Inflammatory macrophage (primary cell): Measurements from ENCODE around the gene ZNF534.
A peak's percentile ranks its signal among the peaks of the same experiment; 100 is the strongest.
"Not testable (repeated sequence)": the region's sequence is repeated elsewhere in the genome, so short reads cannot be mapped to it uniquely, and the experiment has no call there.

ENCODE experiments used
- DNase-seq, 2 donors: peaks; one replicate each; pipeline ENCODE4 v3.0.0-alpha.2; 2020 to 2022
- total RNA-seq, 18 experiments: gene quantifications; one replicate each; lab custom pipeline; 2026; ENCODE audit warnings: mixed read lengths in 6 of 18, inconsistent platforms in 2 of 18; lab: John Stamatoyannopoulos, UW

ZNF534 gene
- 0 to 0.26 (median 0.08) reads per million in 18 experiments for total RNA-seq

DNA sequence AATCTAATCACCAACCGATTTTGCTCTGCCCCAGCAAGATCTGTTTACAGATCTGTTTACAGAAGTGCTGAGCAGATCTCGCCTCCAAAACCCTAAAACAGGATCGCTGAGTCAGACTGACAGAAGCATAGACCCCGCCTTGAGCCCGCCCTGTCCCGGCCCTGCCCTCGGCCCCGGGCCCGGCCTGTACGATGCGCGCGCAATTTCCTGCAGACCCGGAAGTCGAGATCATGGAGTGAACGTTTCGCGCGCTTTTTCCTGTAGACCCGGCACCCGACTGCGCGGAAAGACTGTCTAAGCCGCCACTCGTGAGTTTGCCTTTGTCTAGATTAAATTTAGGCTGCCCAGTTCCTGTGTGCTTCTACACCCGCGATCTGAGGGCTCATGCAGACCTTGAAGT, at the start of gene ZNF534:
Gene ZNF534, plus strand, starts transcription at position 212 of the 400 bp plus-strand sequence. CDS start 2,327 bp downstream, outside the sequence.
- no peak for DNase-seq

DNA sequence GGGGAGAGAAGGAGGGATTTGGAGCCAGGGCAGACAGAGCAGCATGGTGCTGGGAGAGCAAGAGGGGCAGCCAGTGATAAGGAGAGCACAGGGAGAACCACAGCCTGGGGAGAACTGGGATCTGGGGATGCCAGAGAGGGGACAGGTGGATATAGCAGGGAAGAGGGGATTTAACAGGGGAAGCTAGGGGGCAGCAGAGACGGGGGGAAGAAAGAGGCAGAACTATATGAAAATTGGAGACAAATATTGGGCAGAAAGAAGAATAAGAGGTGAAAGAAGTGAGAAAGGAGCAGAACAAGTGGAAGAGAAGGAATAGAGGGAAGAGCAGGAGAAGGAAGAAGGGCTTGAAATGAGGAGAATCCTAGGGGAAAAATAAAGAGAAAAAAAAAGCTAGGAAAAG, 37.8 kb upstream of the ZNF534 start:
- DNase-seq: no peak

DNA sequence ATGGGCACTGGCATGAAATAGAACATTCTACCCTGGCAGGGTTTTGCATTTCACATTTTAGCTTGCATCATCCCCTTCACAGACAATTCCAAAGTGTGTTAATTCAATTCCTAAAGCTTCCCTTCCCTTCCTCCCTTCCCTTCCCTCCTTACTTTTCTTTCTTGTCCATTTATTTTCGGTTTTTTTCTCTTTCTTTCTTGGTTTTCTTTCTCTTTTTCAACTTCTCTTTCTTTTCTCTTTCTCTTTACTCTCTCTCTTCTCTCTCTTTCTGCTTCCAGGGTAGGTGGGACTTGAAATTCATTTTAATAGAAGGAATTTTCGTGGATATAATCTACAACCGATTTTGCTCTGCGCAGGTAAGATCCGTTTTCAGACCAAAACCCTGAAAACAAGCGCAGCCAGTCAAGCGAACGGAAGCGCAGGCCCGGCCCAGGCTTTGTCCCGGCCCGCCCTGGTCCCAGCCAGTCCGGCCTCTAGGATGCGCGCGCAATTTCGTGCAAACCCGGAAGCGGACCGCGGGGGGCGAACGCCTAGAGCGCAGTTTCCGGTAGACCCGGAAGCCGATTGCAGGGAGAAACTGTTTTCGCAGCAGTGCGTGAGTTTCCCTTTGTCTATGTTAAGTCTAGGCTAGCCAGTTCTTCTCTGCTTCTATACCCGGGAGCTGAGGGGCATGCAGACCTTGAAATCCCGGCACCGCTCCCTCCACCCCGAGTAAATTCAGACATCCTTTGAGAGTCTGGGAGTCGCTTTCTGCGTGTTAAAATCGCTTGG, 31.5 kb upstream of the ZNF534 start, which contains the start of gene ZNF528:
Gene ZNF528, plus strand, starts transcription at position 540 of the 771 bp plus-strand sequence. CDS start 4,165 bp downstream, outside the sequence.
- DNase-seq: peak; percentile 95 to 96

DNA sequence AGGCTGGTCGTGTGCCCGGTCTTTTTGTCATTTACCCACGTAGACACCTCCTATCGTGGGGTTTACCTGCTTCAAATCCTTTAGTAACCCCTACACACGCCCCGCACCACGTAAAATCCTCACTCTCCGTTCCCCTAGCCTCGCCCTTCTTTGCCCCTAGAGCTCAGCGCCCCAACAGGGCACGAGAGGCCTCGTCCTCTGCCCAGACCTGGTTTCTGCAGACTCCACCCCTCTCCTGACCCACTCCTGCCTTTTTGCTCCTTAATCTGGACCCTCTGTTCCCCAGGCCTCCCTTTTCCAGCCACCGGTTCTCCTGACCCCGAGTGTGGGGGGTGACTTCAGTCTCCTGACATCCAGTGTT, 30.9 kb upstream of the ZNF534 start:
- DNase-seq: peak; percentile 13 to 20

DNA sequence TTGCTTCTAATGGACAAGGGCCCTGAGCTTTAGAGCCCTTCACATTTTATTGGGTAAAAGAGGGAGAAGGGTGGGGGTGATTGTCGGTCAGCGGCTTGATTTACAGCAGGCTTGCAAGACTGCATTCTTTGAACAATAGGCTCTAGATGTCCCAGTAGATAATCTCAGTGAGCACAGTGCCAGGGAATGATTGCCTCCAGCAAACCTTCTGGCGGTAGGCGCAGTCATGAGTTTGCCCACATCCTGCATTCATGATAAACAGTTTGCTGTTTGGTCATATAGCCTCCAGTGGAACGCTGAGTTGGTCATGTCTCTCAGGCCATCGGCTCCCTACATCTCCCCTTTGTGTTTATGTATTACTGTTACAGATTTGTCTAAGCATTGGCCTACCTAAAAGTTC, 18.7 kb upstream of the ZNF534 start:
- no peak for DNase-seq

DNA sequence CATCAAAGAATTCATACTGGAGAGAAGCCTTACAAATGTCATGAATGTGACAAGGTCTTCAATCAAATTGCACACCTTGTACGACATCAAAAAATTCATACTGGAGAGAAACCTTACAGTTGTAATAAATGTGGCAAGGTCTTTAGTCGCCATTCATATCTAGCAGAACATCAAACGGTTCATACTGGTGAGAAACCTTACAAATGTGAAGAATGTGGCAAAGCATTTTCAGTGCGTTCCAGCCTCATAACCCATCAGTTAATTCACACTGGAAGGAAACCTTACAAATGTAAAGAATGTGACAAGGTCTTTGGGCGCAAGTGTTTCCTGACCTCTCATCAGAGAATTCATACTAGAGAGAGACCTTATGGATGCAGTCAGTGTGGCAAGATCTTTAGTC, 13.2 kb upstream of the ZNF534 start:
- DNase-seq: no peak

DNA sequence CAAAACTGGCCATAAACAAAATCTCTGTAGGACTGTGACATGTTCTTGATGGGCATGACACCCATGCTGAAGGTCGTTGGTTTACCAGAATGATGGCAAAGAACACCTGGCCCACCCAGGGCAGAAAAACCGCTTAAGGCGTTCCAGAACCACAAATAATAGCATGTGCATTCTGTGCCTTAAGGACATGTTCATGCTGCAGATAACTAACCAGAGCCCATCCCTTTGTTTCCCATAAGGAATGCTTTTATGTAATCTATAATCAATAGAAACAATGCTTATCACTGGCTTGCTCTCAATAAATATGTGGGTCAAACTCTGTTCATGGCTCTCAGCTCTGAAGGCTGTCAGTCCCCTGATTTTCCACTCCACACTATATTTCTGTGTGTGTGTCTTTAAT, 13.2 kb downstream of the ZNF534 start:
- DNase-seq: no peak

DNA sequence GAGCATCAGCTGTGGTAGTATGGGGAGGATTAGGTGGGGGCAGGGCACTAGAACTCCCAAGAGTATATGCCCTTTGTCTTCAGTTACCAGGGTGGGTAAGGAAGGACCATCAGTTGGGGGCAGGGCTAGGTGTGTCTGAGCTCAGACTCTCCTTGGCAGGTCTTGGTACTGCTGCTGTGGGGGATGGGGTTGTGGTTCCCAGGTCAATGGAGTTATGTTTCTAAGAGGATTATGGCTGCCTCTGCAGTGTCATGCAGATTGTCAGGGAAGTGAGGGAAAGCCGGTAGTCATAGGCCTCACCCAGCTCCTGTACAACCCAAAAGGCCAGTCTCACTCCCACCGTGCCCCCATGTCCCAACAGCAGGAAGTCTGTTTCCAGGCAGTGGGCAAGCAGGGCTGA, 15.6 kb downstream of the ZNF534 start:
- no peak for DNase-seq

DNA sequence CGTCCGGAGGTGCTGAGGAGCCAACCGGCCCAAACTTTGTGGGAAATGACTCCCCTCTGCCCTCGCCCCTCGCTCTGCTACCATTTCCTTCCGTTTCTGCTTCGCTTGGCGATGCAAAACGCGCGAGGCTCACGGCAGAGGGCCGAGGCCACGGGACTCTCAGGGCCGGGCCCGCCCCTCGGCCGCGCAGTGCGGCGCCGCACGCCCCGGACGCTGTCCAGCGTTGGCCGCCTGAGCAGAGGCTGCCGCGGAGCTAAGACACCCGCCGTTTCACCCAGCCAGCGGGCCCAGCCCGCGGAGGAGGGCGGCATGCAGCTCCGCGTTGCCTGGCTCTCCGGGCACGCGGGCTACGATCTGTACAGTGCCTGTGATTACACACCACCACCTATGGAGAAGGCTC, 22.3 kb downstream of the ZNF534 start:
- DNase-seq: no peak

DNA sequence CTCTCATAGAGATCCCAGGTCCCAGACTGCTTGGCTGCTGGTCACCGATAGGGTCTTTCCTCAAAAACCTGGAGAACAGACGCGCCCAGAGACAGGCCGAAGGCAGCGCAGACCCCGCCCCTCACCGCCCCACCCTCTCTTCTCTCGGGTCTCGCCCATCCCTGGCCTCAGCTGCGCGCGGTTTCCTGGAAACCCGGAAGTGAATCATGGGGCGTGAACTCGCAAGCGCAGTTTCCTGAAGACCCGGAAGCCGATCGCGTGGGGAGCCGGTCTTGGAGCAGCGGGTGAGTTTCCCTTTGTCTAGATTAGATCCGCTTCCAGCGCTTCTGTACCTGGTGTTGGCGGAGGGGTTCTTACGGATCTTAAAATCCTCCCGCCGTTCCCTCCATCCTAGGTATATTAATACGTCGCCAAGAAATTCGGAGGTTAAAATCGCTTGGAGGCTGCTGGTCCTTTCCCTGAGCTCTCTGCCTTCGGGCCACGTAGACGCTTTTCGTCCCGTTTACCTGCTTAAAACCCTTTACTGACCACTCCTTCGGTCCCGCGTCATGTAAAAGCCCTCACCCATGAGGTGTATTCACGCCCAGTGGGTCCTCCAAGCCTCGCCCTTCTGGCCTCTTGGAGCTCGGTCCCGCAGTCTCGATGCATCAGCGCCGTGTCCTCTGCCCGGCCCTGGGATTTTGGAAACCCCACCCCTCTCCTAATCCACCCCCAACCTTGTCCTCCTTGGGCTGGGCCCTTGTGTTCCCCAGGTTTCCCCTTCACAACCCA, 24.6 kb downstream of the ZNF534 start, which contains the start of gene ZNF578:
Gene ZNF578, plus strand, starts transcription at position 230 of the 771 bp plus-strand sequence. CDS start 48,293 bp downstream, outside the sequence.
- DNase-seq: peak; percentile 39 to 67

DNA sequence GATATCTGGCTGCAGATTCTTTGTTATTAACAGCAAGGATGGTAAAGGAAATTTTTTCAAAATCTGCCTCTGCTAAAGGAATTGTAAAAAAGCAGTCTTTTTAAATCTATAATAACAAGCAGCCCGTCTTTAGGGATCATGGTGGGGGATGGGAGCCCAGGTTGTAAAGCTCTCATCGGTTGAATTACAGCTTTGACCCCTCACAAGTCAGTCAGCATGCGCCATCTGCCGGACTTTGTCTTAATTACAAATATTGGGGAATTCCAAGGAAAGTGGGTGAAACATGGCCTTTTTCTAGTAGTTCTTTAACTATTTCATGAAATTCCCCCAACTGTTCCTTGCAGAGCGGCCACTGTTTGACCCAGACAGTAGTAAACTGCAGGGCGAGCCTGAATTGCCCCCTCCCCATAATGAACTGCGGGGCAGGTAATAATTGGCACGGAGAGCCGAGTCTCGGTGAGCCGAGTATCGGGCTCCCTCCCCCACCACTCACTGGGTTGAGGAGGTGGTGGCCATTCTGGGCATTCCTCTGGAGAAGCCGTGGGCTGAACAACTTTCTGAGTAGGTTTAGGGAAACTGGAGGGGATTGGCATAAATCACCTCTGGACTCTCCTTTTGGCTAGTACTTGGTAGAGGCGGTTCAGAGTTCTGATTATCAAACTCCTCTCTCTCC, 36.0 kb downstream of the ZNF534 start:
- DNase-seq: no peak

DNA sequence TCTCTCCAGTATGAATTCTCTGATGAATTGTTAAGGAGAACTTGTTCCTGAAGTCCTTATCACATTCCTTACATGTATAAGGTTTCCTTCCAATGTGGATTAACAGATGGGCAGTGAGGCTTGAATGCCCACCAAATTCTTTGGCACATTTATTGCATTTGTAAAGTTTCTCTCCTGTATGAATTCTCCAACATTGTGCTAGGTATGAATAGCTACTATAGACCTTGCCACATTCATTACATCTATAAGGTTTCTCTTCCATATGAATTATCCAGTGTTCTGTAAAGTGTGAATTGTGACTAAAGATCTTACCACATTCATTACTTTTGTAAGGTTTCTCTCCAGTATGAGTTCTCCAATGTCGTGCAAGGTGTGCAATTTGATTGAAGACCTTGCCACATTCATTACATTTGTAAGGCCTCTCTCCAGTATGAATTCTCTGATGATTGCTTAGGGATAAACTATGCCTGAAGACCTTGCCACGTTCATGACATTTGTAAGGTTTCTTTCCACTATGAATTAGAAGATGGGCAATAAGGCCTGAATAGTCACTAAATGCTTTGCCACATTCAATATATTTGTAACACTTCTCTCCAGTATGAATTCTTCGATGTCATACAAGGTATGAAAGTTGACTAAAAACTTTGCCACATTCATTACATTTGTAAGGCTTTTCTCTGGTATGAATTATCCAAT, 44.9 kb downstream of the ZNF534 start:
- no peak for DNase-seq

DNA sequence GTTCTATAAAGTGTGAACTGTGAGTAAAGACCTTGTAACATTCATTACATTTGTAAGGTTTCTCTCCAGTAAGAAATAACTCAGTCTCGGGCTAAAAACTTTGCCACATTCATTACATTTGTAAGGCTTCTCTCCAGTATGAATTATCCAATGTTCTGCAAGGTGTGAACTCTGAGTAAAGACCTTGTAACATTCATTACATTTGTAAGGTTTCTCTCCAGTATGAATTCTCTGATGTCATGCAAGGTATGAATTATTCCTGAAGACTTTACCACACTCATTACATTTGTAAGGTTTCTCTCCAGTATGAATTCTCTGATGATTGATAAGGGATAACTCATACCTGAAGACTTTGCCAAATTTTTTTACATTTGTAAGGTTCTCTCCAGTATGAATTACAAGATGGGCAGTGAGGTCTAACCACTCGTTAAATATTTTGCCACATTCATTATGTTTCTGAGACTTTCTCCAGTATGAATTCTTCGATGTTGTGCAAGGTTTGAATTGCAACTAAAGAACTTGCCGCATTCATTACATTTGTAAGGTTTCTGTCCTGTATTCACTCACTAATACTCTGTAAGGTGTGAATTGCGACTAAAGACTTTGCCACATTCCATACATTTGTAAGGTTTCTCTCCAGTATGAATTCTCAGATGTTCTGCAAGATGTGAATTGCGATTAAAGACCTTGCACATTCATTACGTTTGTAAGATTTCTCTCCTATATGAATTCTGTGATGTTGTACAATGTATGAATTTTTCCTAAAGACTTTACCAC, 45.6 kb downstream of the ZNF534 start:
- no peak for DNase-seq

DNA sequence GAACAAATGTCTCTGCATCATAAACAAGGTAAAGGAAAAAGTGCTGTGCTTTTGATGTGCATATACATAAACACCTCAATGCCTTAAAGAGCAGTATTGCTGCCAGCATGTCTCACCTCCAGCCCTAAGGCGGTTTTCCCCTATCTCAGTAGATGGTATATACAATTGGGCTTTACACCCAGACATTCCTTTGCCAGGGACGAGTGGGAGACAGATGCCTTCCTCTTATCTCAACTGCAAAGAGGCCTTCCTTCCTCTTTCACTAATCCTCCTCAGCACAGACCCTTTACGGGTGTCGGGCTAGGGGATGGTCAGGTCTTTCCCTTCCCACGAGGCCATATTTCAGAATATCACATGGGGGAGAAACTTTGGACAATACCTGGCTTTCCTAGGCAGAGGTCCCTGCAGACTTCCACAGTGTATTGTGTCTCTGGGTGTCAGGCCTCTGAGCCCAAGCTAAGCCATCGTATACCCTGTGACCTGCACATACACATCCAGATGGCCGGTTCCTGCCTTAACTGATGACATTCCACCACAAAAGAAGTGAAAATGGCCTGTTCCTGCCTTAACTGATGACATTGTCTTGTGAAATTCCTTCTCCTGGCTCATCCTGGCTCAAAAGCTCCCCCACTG, 55.3 kb downstream of the ZNF534 start:
- DNase-seq: not testable (repeated sequence)

DNA sequence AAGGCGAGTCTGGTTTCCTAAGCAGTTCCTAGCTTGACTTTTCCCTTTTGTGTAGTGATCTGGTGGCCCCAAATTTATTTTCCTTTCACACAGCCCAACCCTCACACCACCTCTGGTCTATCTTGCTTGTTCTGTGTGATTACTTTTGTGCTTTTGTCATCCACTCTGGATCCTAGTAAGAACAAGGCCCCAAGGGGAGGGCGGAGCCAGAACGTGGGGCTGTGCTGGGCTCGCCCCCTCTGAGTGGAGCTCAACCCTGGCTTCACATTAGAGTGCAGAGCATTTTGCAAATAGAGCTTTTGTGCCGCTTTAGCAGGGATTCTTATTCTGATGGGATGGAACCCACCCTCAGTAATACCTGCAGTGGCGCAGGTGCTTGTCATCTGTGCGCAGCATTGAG, 56.1 kb downstream of the ZNF534 start:
- not testable (repeated sequence) for DNase-seq

DNA sequence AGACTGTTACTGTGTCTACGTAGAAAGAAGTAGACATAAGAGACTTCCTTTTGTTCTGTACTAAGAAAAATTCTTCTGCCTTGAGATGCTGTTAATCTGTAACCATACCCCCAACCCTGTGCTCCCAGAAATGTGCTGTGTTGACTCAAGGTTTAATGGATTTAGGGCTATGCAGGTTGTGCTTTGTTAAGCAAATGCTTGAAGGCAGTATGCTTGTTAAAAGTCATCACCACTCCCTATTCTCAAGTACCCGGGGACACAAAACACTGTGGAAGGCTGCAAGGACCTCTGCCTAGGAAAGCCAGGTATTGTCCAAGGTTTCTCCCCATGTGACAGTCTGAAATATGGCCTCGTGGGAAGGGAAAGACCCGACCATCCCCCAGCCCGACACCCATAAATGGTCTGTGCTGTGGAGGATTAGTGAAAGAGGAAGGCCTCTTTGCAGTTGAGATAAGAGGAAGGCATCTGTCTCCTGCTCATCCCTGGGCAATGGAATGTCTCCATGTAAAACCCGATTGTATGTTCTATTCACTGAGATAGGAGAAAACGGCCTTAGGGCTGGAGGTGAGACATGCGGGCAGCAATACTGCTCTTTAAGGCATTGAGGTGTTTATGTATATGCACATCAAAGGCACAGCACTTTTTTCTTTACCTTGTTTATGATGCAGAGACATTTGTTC, 56.8 kb downstream of the ZNF534 start:
- DNase-seq: not testable (repeated sequence)

DNA sequence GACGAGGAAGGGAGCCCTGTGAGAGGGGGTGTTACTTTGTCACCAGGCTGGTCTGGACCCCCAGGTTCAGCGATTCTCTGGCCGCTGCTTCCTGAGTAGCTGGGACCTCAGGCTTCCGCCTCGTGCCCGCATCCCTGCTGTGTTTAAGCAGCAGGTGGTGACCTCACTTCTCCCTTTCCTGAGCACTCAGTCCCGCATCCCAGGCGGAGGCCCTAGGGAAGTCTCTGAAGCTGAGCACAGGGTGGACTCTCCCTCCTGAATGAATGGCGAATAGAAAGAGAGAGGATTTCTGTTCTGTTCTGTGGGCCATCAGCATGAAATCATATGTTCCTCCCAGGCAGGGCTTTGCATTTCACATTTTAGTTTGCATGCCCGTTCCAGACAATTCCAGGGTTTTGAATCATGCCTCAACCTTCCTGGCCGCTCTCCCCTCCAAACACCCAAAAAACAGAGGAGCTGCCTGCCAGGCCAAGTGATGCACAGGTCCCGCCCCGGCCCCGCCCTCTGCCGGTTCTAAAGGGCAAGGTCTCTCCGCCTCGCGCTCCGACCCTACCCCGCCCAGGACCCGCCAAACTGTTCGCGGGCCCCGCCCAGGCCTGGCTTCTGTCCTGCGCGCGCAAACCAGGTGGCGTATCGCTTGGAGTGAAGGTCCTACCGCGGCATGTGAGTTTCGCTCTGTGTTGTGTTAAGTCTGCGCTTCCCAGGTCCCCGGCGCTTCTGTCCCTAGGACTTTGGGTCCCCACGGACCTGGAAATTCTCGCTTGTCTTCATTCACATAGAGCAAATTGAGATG, 63.4 kb downstream of the ZNF534 start:
- DNase-seq: no peak

DNA sequence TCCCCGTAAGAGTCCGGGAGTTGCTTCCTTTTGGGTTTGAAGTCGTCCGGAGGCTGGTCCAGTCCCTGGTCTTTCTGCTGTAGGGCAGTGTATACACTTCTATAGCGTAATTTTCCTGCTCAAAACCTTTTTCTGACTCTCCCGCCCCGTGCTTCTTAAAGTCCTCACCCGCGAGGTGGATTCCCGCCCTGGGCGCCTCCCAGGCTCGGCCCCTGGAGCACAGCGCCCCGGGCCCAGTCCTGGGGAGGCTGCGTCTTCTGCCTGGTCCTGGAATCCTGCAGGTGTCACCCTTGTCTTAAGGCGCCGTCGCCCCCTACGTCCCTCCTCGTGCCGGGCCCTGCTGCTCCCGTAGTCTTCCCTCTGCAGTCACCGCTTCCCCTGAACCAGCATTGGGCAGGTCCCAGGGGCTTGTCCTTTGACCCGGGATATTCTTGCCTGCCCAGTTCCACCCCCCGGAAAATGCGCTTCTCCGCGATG, 64.1 kb downstream of the ZNF534 start:
- DNase-seq: no peak

DNA sequence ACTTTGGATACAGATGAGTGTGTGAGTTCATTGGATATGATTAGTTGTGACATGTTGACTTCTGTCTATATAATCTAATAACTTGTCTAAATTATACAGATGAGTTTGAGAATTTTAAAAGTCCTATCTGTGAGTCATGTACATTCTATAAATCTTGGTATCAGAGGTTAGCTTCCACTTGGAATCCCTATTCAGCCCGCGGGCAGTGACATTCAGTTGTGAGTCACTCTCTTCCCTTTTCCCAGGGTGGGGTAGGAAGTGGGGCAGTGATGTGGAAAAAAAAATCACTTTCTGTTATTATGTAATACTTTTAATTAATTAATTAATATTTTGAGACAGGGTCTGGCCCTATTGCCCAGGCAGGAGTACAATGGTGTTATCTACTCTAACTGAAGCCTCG, 65.6 kb downstream of the ZNF534 start:
- DNase-seq: no peak

DNA sequence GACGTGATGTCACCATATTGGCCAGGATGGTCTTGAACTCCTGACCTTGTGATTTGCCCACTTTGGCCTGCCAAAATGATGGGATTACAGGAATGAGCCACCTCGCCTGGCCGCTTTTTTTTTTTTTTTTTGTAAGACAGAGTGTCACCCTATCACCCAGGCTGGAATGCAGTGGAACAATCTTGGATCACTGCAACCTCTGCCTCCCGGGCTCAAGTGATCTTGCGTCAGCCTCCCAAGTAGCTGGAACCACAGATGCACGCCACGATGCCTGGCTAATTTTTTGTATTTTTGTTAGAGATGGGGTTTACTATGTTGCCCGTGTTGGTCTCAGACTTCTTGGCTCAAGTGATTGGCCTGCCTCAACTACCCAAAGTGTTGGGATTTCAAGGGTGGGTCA, 69.6 kb downstream of the ZNF534 start:
- DNase-seq: no peak
